Smooth muscle cell of the umbilical artery (primary cell): ENCODE measurements around the gene MSRB1. TPM values are rescaled to one million over a fixed set of nuclear protein-coding genes. Genes with fewer than 3 reads are reported as not detected.

Experiments
- total RNA-seq: library from RNA; depleted of rRNA; stranded (reverse); fragments of >200 nt; gene quantifications from 2 replicates; pipeline ENCODE4 v1.2.3, GENCODE V29; 2014

The MSRB1 gene, protein sequence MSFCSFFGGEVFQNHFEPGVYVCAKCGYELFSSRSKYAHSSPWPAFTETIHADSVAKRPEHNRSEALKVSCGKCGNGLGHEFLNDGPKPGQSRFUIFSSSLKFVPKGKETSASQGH
- 4.1 and 6.2 TPM in 2 replicates for total RNA-seq

DNA sequence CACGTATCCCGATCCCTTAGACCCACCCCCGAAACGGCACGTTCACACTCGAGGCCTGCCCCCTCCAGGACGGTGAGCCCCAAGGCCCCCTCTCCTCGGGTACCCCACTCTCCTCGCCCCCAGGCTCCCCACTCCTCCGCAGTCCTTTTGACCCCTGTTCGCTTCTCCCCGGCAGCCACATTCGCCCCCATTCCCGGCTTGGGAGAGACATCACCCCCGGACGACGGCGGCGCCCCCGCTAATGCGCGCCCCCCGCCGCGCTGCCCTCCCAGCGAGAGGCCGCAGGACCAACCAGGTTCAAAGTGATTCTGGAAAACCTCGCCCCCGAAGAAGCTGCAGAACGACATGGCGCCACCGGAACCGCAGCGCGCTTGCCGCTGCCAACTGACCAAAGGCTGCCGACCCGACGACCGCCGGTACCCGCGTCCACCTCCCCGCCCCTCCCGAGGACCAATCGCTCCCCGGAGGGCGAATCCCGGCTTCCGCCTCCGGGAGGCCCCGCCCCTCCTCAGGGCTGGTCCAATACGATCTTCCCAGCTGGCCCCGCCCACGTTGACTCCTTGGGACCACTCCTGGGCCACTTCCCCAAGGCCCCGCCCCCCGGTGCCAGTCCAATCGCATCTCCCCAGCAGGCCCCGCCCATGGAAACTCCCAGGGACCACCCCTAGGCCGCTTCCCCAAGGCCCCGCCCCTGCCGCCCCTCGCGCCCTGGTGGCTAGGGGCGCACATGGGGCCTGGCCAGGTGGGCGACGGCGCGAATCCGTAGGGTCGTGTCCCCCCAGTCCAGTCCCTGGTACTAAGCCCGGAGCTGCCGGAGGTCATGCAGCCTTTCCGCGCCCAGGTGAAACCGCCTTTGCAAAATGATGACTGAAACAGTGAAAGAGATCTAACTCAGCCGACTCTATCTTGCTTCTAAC lies at the start of gene MSRB1:
TSS of gene MSRB1 (minus strand) at position 390 of the 917 bp plus-strand sequence. CDS start at position 347, 43 bp downstream.

DNA sequence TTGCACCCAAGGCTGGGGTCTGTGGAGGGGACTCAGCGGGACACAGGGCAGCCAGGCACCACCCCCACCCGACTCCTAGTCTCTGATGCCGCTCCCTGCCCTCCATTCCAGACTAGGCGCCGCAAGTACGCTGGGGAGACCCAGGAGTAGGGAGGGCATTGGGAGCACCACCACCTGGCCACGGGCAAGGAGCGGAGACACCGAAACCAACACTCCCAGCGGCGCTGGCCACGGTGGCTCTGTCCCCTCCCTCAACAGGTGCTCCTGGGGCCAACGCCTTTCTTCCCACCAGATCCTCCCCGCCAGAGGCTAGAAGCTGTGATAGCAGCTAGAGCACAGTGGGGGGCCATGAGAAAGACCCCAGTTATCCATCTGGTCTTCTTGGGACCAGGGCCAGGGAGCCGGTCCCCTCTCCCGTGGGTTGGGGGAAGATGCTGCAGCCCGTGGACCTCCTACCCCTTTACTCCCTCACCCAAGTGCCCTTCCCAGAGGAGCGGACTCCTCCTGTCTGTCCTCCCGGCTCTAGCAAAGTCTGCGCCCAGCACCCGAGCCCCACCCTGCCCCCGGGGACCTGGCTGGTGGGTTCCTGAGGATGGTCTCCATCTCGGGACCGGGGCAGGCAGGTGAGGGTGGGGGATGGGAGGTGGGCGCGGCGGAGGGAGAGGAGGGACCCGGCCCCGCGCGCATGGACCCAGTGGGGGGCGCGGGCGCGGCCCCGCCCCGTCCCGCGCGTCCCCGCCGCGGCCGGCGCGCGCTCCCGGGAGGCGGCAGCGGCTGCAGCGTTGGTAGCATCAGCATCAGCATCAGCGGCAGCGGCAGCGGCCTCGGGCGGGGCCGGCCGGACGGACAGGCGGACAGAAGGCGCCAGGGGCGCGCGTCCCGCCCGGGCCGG lies 46.5 kb upstream of the MSRB1 start, which contains the start of gene SYNGR3:
TSS of gene SYNGR3 (plus strand) at position 762 of the 892 bp plus-strand sequence. CDS start 133 bp downstream, outside the sequence.

DNA sequence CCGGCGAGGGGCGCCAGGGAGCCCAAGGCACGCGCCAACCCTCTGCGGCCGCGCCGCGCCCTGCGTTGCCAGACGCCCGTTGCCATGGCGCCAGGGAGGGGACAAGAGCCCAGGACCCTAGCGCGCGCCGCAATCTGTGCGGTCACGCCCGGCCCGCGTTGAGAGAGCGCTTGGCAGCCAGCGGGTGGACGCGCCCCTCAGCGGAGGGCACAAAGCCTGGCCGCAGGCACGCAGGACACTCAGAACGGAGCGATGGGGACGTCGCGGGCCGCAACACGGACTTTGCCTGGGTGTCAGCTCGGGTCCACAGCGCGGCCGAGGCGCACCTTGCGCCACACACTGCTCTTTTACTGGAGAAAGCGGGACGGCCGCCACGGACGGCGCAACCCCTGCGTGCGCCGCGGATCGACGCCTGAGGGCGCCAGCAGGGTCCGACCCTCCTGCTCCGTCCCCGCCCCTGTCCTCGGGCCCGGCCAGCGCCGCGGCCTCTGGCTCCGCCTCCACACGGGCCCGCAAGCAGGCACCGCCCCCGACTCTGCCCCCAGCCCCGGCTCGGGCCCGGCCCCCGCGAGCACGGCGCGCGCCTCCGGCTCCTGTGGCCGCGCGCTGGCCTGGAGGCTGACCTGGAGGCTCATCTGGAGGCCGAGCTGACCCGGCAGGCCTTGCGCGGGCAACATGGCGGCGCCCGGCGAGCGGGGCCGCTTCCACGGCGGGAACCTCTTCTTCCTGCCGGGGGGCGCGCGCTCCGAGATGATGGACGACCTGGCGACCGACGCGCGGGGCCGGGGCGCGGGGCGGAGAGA lies 40.7 kb upstream of the MSRB1 start, which contains the start of gene GFER:
TSS of gene GFER (plus strand) at position 650 of the 803 bp plus-strand sequence. CDS start at position 676, 26 bp downstream.

DNA sequence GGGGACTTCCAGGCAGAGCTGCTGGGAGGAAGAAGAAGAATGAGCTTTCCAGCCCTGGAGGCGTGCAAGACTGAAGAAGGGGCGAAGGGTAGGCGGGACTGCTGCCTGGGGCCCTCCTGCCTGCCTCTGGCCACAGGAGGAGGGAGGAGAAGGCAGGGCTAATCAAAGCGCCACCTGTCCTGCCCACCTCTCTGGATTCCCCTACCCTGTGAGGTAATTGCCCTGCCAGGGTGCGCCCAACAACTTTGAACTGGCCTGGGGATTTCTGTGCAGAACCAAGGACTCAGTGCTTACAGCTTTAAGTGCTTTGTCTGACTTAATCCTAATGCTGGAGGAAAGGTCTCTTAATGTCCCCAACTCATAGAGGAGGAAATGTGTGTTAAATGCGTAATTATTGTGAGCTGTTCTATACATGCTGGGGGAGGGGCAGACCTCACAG lies 38.4 kb upstream of the MSRB1 start, which contains the start of gene NOXO1:
TSS of gene NOXO1 (minus strand) at position 72 of the 439 bp plus-strand sequence. CDS start 290 bp downstream, outside the sequence.

DNA sequence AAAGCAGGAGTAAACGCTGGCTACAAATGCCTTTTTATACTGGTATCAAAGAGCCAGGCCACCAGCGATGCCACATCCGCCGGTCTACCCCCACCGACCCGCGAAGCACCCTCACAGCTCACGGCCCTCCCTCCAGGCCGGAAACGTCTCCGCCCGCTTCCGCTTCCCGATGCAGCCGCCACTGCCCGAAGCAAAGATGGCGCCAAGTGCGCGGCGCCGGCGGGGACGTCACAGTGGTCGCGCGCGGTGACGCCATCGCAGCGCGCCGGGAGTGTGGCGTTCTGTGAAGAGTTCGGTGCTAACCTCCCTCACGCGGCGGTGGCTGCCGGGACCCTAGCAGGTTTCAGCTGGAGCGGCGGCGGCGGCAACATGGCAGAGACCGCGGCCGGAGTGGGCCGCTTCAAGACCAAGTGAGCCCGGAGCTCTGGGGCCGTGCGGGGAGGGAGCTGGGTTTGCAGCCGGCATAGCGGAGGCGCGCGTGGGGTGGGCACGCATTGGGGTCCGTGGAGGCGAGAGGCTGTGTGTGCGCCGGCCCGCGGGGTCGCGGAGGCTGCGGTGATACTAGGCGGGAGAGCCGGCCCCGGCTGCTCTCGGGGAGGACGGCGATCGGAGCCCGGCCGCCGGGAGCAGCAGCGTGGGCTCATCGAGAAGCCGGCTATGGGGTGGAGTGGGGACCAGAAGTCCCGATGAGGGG lies 28.9 kb upstream of the MSRB1 start, which contains the start of gene TBL3:
TSS of gene TBL3 (plus strand) at position 258 of the 694 bp plus-strand sequence. CDS start at position 370, 112 bp downstream.

DNA sequence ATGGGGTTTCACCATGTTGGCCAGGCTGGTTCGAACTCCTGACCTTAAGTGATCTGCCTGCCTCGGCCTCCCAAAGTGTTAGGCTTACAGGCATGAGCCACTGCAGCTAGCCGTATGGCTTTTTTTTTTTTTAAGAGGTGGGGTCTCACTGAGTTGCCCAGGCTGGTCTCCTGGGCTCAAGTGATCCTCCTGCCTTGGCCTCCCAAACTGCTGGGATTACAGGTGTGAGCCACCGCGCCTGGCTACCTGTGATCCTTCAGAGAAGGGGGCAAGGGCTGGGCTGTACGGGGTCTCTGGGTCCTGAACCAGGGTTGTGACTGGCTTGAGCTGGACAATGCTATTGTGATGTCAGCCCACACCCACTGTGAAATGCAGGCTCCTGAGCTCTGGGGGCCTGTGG lies 23.5 kb upstream of the MSRB1 start, which contains the start of gene RNF151:
TSS of gene RNF151 (plus strand) at position 397 of the 400 bp plus-strand sequence. CDS start 26 bp downstream, outside the sequence.

DNA sequence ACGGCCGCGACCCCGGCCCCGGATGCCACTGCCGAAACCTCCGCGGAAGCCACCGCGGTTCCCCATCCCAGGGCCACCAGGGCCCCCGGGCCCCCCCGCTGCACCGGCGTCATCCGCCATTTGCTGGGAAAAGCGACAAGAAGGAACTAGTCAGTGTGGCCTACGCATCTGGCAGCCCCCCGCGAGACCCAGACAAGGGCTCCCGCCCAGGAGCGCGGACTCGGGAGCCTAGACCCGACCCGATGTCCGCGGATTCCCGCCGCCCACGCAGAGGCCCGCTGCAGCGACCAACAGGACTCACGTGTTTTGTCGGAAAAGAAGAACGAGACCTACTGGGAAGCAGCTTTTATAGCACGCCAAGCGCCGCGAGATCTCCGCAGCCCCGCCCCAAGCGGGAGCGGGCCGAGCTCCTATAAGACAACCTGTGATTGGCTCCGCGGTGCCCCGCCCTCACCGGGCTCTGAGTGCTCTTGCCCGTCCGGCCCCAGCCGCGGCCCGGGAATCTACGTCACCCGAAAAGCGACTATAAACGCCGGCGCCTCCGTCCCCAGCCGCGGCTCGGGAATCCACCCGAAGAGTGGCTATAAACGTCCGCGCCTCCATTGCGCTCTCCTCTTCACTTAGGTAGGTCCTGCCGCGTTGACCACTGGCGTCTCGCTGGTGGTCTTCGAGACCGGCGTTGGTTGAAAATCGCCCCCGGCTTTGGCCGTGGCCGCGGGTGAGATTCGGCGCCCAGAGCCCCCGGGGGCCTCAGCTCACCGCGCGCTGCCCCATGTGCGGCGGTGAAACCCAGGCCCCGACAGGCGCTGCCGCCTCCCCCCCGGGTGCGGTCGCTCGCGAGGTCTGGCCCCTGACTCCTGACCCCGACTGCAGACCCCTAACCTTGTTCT lies 21.8 kb upstream of the MSRB1 start, which contains the start of gene RPS2:
TSS of gene RPS2 (minus strand) at position 321 of the 890 bp plus-strand sequence. CDS start at position 120, 201 bp downstream.

DNA sequence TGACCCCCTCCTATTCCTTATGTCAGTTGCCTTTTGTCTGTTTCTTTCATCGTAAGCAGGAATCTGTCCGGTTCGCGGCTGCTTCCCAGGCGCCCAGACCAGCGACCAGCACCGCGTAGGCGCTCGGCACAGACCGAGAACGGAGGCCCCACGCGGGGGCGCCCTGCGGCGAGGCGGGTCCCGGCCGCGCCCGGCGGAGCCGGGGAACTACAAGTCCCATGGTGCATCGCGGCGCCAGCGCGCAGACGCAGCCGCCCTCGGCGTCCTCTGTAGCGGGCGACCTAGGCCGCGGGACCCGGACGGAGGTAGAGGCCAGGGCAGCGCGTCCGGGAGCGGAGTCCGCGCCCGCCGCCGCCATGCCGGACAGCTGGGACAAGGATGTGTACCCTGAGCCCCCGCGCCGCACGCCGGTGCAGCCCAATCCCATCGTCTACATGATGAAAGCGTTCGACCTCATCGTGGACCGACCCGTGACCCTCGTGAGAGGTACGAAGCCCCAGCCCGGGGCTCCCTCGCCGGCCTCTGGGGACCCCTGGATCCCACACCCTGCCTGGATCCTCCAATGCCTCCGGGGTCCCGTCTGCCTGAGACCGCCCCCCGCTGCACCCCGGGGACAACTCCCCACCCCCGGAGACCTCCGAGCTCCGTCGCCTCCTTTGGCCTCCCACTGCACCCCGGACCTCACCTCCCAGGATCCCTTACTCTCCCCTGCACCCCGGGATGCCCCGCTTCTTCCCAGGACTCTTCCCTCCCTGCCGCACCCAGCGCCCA lies 16.5 kb upstream of the MSRB1 start, which contains the start of gene NDUFB10:
TSS of gene NDUFB10 (plus strand) at position 270 of the 771 bp plus-strand sequence. CDS start at position 357, 87 bp downstream.

DNA sequence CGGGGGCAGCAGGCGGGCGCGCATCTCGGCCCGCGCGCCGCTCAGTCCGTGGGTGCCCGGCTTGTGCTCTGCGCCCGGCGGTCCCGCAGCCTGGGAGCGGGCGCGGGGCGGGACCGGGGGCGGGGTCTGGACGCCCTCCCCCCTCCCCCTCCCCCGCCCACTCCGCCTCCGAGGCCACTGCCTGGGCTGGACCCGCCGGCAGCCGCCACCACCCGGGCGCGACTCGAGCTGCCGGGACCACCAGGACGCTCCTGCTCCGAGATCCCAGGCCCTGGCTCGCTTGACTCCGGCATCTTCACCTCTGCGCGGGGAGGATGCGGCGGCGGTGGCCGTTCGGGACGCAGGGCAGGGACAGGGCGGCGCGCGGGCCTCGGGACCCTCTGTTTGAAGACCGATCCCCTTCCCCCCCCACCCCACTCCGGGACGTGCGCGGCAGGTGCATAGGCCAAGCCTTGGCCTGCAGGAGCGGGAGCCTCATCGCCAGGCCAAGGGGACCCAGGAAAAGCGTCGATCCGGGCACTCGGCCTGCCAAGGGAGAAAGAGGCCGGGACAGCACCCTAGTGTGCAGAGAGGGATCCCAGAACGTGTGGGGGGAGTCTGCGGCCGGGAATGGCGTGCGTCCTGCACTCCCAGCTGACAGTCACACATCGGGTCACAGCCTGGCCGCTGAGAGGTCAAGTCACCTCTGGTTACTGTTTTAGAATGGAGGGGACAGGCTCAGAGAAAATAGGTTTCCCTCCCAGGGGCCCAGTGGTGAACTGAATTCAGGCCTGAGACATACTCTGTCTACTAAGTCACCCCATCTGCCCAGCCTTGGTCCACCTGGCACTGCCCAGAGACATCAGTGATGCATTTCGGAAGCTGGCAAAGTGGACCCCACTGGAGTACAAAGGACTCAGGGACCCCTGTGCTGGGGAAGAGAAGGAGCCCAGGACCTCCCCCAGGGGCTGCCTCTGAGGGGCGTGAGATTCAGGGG lies 24.4 kb downstream of the MSRB1 start, which contains the start of gene HS3ST6:
TSS of gene HS3ST6 (minus strand) at position 65 of the 976 bp plus-strand sequence. CDS start 92 bp downstream, outside the sequence.

Other genes with a start within 250 kb of the MSRB1 start
- 29.7 and 69.6 TPM in 2 replicates for gene MAPK8IP3, start 237.0 kb downstream of the MSRB1 start, total RNA-seq
- 54.8 and 102 TPM in 2 replicates for gene NME3, start 171.7 kb downstream of the MSRB1 start, total RNA-seq
- gene EME2, start 170.4 kb downstream of the MSRB1 start, total RNA-seq = 17.2 and 20.9 TPM in 2 replicates
- 57.5 and 73.0 TPM in 2 replicates for gene MRPS34, start 170.1 kb downstream of the MSRB1 start, total RNA-seq
- gene SPSB3, start 160.6 kb downstream of the MSRB1 start, total RNA-seq = 24.1 and 30.9 TPM in 2 replicates
- 52.0 and 60.9 TPM in 2 replicates for gene NUBP2, start 160.2 kb downstream of the MSRB1 start, total RNA-seq
- not detected in 2 replicates for gene IGFALS, start 149.5 kb downstream of the MSRB1 start, total RNA-seq
- gene HAGH, start 116.4 kb downstream of the MSRB1 start, total RNA-seq = 54.9 and 57.3 TPM in 2 replicates
- 57.6 and 61.4 TPM in 2 replicates for gene FAHD1, start 116.0 kb downstream of the MSRB1 start, total RNA-seq
- not detected in 2 replicates for gene MEIOB, start 71.0 kb downstream of the MSRB1 start, total RNA-seq
- gene HS3ST6, start 24.8 kb downstream of the MSRB1 start, total RNA-seq = not detected in 2 replicates
- not detected in 2 replicates for gene RPL3L, start 11.5 kb upstream of the MSRB1 start, total RNA-seq
- gene NDUFB10, start 16.3 kb upstream of the MSRB1 start, total RNA-seq = 91.1 and 110 TPM in 2 replicates
- gene RPS2, start 21.6 kb upstream of the MSRB1 start, total RNA-seq = 1,386 and 1,428 TPM in 2 replicates
- not detected in 2 replicates for gene RNF151, start 23.7 kb upstream of the MSRB1 start, total RNA-seq
- gene TBL3, start 28.9 kb upstream of the MSRB1 start, total RNA-seq = 26.4 and 59.3 TPM in 2 replicates
- gene NOXO1, start 38.3 kb upstream of the MSRB1 start, total RNA-seq = under 0.01 and 0.28 TPM in 2 replicates
- 11.1 and 14.3 TPM in 2 replicates for gene GFER, start 41.0 kb upstream of the MSRB1 start, total RNA-seq
- 3.6 and 7.3 TPM in 2 replicates for gene SYNGR3, start 46.8 kb upstream of the MSRB1 start, total RNA-seq
- gene ZNF598, start 66.6 kb upstream of the MSRB1 start, total RNA-seq = 13.1 and 29.6 TPM in 2 replicates
- gene NPW, start 76.6 kb upstream of the MSRB1 start, total RNA-seq = 0.30 and 0.65 TPM in 2 replicates
- gene NHERF2, start 83.7 kb upstream of the MSRB1 start, total RNA-seq = 19.0 and 24.5 TPM in 2 replicates
- 15.3 and 25.2 TPM in 2 replicates for gene NTHL1, start 104.6 kb upstream of the MSRB1 start, total RNA-seq
- gene TSC2, start 104.8 kb upstream of the MSRB1 start, total RNA-seq = 60.9 and 71.0 TPM in 2 replicates
- 188 and 249 TPM in 2 replicates for gene PKD1, start 192.7 kb upstream of the MSRB1 start, total RNA-seq
- gene RAB26, start 205.4 kb upstream of the MSRB1 start, total RNA-seq = 2.3 and 3.0 TPM in 2 replicates
- 51.4 and 89.8 TPM in 2 replicates for gene TRAF7, start 212.6 kb upstream of the MSRB1 start, total RNA-seq